HepG2 (cell line): ENCODE measurements around the gene TOLLIP. TPM values are rescaled to one million over a fixed set of nuclear protein-coding genes. Genes with fewer than 3 reads are reported as not detected.

Experiments used
- AGO1 ChIP-seq: fragments of 200-400 bp; formaldehyde crosslinking; IDR thresholded peaks from 2 replicates; pipeline ENCODE4 v1.6.1; 2017; ENCODE audit warnings: mild to moderate bottlenecking, low read depth, low read length, moderate library complexity; ENCODE audit not compliant: poor library complexity, severe bottlenecking
- ARHGAP35 ChIP-seq: sonication (generic); formaldehyde crosslinking; IDR thresholded peaks from 2 replicates; pipeline ENCODE4 v1.9.0; 2022; ENCODE audit warnings: mild to moderate bottlenecking, inconsistent platforms, moderate library complexity, missing genetic modification reagents, borderline replicate concordance
- ATRX ChIP-seq: sonication (generic); formaldehyde crosslinking; IDR thresholded peaks from 2 replicates; pipeline ENCODE4 v1.4.0; 2020; ENCODE audit warnings: missing genetic modification reagents, borderline replicate concordance
- CEBPB ChIP-seq: IDR thresholded peaks from 2 replicates; pipeline ENCODE4 v1.6.1; 2011; ENCODE audit warnings: low read depth, low read length, improper control_type of control experiment, borderline replicate concordance
- CHCHD3 ChIP-seq: sonication (generic); formaldehyde crosslinking; IDR thresholded peaks from 2 replicates; pipeline ENCODE4 v1.8.0; 2022; ENCODE audit warnings: mild to moderate bottlenecking, missing genetic modification reagents, moderate library complexity
- ELF4 ChIP-seq: sonication (generic); formaldehyde crosslinking; IDR thresholded peaks from 2 replicates; pipeline ENCODE4 v1.5.0; 2020; ENCODE audit warnings: missing genetic modification reagents, mild to moderate bottlenecking, moderate library complexity, borderline replicate concordance
- FOSL2 ChIP-seq: sonication (generic); formaldehyde crosslinking; IDR thresholded peaks from 2 replicates; pipeline ENCODE4 v1.4.0; 2020; ENCODE audit warnings: missing genetic modification reagents
- ISX ChIP-seq: sonication (generic); formaldehyde crosslinking; conservative IDR thresholded peaks from 2 replicates; pipeline ENCODE4 v1.5.0; 2020; ENCODE audit warnings: missing genetic modification reagents
- MED1 ChIP-seq: sonication (generic); formaldehyde crosslinking; IDR thresholded peaks from 2 replicates; pipeline ENCODE4 v1.4.0; 2020; ENCODE audit warnings: missing genetic modification reagents
- MED8 ChIP-seq: sonication (generic); formaldehyde crosslinking; IDR thresholded peaks from 2 replicates; pipeline ENCODE4 v1.8.1; 2023; ENCODE audit warnings: mild to moderate bottlenecking, missing genetic modification reagents; ENCODE audit not compliant: insufficient replicate concordance
- MIXL1 ChIP-seq: IDR thresholded peaks from 2 replicates; pipeline ENCODE4 v1.6.1; 2016
- MTA1 ChIP-seq: sonication (generic); formaldehyde crosslinking; IDR thresholded peaks from 2 replicates; pipeline ENCODE4 v1.4.0; 2020; ENCODE audit warnings: missing genetic modification reagents, mild to moderate bottlenecking, borderline replicate concordance
- MTF1 ChIP-seq: sonication (generic); formaldehyde crosslinking; IDR thresholded peaks from 2 replicates; pipeline ENCODE4 v1.5.0; 2020; ENCODE audit warnings: missing genetic modification reagents
- MXI1 ChIP-seq: IDR thresholded peaks from 3 replicates; pipeline ENCODE4 v1.6.1; 2012; ENCODE audit warnings: low read depth, low read length, inconsistent platforms, borderline replicate concordance
- SMAD1 ChIP-seq: sonication (generic); formaldehyde crosslinking; IDR thresholded peaks from 2 replicates; pipeline ENCODE4 v1.4.0; 2020; ENCODE audit warnings: missing genetic modification reagents, low read depth, mild to moderate bottlenecking, borderline replicate concordance
- SRY ChIP-seq: sonication (generic); formaldehyde crosslinking; IDR thresholded peaks from 2 replicates; pipeline ENCODE4 v1.8.0; 2022; ENCODE audit warnings: mild to moderate bottlenecking, missing genetic modification reagents
- ZKSCAN5 ChIP-seq: sonication (generic); formaldehyde crosslinking; IDR thresholded peaks from 2 replicates; pipeline ENCODE4 v1.5.1; 2020; ENCODE audit warnings: mild to moderate bottlenecking, missing genetic modification reagents
- ZNF326 ChIP-seq: sonication (generic); formaldehyde crosslinking; IDR thresholded peaks from 2 replicates; pipeline ENCODE4 v1.4.0; 2020; ENCODE audit warnings: missing genetic modification reagents, borderline replicate concordance
- ZNF674 ChIP-seq: sonication (generic); formaldehyde crosslinking; IDR thresholded peaks from 2 replicates; pipeline ENCODE4 v1.5.0; 2020; ENCODE audit warnings: low read depth, mild to moderate bottlenecking, missing genetic modification reagents
- ZSCAN30 ChIP-seq: sonication (generic); formaldehyde crosslinking; IDR thresholded peaks from 2 replicates; pipeline ENCODE4 v1.5.0; 2020; ENCODE audit warnings: mild to moderate bottlenecking, missing genetic modification reagents
- polyA plus RNA-seq, 8 experiments: library from polyadenylated mRNA; depleted of rRNA in 3 of 8; stranded (reverse) in 7 of 8; unstranded in 1 of 8; fragments of >200 nt; fragmentation: Illumina TruSeq in 4 of 8; extraction: Trizol in 4 of 8; gene quantifications; 2 replicates each; pipeline versions ENCODE4 v1.2.1 to v1.2.3, GENCODE V29; 2011 to 2016; ENCODE audit warnings: low read depth in 4 of 8, missing spikeins in 1 of 8, mixed read lengths in 1 of 8; ENCODE audit not compliant: insufficient read depth in 1 of 8
- total RNA-seq, 5 experiments: library from RNA; depleted of rRNA; stranded (reverse); fragments of >200 nt; fragmentation: Illumina TruSeq; extraction: Trizol; gene quantifications; 2 replicates each; pipeline ENCODE4 v1.2.3, GENCODE V29; 2016; ENCODE audit warnings: low read depth in 1 of 5
- TF ChIP-seq, protein P1 (sequence below): sonication (generic); formaldehyde crosslinking; IDR thresholded peaks from 2 replicates; pipeline ENCODE4 v1.4.0; 2020; ENCODE audit warnings: missing genetic modification reagents, low read depth, mild to moderate bottlenecking, borderline replicate concordance
- TF ChIP-seq, protein P2 (sequence below): sonication (generic); formaldehyde crosslinking; IDR thresholded peaks from 2 replicates; pipeline ENCODE4 v1.5.1; 2020; ENCODE audit warnings: mild to moderate bottlenecking, missing genetic modification reagents, moderate library complexity
- TF ChIP-seq, protein P3 (sequence below): conservative IDR thresholded peaks from 2 replicates; pipeline ENCODE4 v1.6.1; 2018; ENCODE audit warnings: missing genetic modification reagents

Gene TOLLIP
- total and polyA plus RNA-seq, 2 of the 13 experiments (the other 11 are each of a cell fraction or from before 2014, with no cell fraction given) = 25.9 to 47.5 TPM

DNA sequence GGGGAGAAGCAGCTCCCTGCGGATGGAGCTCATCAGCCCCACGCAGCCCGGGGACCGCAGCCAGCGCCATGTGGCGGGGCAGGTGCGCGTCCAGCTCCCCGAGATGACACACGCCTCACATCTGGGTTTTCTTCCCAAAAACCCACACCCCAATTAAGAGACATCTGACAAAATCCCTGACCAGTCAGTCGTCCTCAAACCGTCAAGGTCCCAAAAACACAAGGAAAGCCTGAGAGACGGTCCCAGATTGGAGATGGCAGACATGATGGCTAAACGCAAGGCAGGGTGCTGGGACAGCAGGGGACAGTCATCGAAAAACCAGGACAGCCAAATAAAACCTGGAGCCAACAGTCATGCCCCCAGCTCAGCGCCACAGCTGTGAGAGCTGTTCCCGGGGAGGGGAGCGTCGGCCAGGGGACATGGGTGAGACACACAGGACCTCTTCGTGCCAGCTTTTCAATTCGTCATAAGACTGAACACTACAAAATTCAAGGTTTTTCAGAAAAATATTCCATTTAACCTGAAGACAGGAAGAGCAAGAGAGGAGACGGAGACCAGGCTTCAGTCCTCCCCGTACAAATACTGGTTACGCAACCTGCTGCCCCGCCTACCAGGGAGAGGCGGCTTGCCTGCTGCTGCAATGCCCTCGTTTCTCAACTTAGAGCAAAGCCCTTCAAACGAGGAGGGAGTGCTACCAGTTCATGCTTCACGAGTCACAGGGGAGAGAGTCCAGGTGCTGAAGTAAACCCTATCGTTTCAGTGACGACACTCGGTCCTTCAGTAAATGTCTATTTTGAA, 10.5 kb downstream of the TOLLIP start (continued):
- TF ChIP-seq CHCHD3 = no peak
- TF ChIP-seq ISX (CRISPR knock-in tag) = no peak
- TF ChIP-seq MED8 (CRISPR knock-in tag) = no peak
- TF ChIP-seq ELF4 (CRISPR knock-in tag) = no peak
- no peak for TF ChIP-seq MTF1 (CRISPR knock-in tag)
- TF ChIP-seq MIXL1 = peak; percentile 70
- no peak for TF ChIP-seq ZKSCAN5 (CRISPR knock-in tag)
- TF ChIP-seq, protein P1, sequence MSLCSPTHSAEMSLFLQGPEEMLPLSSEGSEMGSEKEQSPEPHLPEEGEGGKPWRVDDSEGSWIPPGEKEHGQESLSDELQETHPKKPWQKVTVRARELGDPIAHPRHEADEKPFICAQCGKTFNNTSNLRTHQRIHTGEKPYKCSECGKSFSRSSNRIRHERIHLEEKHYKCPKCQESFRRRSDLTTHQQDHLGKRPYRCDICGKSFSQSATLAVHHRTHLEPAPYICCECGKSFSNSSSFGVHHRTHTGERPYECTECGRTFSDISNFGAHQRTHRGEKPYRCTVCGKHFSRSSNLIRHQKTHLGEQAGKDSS (CRISPR knock-in tag) = peak; percentile 85; the same call in 1 of the 2 replicates
- 0 out of 2 replicates have a peak, but pooled peaks have one; percentile 53 for TF ChIP-seq MTA1 (CRISPR knock-in tag)
- TF ChIP-seq, protein P2, sequence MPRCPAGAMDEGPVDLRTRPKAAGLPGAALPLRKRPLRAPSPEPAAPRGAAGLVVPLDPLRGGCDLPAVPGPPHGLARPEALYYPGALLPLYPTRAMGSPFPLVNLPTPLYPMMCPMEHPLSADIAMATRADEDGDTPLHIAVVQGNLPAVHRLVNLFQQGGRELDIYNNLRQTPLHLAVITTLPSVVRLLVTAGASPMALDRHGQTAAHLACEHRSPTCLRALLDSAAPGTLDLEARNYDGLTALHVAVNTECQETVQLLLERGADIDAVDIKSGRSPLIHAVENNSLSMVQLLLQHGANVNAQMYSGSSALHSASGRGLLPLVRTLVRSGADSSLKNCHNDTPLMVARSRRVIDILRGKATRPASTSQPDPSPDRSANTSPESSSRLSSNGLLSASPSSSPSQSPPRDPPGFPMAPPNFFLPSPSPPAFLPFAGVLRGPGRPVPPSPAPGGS (CRISPR knock-in tag) = no peak
- TF ChIP-seq, protein P3, sequence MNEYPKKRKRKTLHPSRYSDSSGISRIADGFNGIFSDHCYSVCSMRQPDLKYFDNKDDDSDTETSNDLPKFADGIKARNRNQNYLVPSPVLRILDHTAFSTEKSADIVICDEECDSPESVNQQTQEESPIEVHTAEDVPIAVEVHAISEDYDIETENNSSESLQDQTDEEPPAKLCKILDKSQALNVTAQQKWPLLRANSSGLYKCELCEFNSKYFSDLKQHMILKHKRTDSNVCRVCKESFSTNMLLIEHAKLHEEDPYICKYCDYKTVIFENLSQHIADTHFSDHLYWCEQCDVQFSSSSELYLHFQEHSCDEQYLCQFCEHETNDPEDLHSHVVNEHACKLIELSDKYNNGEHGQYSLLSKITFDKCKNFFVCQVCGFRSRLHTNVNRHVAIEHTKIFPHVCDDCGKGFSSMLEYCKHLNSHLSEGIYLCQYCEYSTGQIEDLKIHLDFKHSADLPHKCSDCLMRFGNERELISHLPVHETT (CRISPR knock-in tag) = no peak
- TF ChIP-seq MXI1 = peak; percentile 71; the same call in 1 of the 3 replicates
- no peak for TF ChIP-seq ZSCAN30
- TF ChIP-seq SRY (CRISPR knock-in tag) = no peak
- TF ChIP-seq ZNF674 (CRISPR knock-in tag) = no peak
- TF ChIP-seq FOSL2 (CRISPR knock-in tag) = peak; percentile 66
- TF ChIP-seq ARHGAP35 = no peak
- no peak for TF ChIP-seq ATRX
- peak; percentile 100 for TF ChIP-seq CEBPB
- no peak for TF ChIP-seq AGO1
- no peak for TF ChIP-seq ZNF326
- peak; percentile 88 for TF ChIP-seq MED1 (CRISPR knock-in tag)
- no peak for TF ChIP-seq SMAD1 (CRISPR knock-in tag)
